IPS-18c (cell line): ENCODE data around the gene CD200R1.

Source experiments
- H3K4me3 ChIP-seq: 2 replicates; pipeline ENCODE4 v1.7.0; 2013; ENCODE audit warnings: low read depth, mild to moderate bottlenecking, low read length, moderate library complexity; ENCODE audit not compliant: insufficient read depth
- H3K9me3 ChIP-seq: one replicate; pipeline ENCODE4 v1.6.1; 2013; ENCODE audit warnings: mild to moderate bottlenecking, low read length, moderate library complexity; ENCODE audit not compliant: control insufficient read depth, insufficient read depth

CD200R1 gene, protein sequence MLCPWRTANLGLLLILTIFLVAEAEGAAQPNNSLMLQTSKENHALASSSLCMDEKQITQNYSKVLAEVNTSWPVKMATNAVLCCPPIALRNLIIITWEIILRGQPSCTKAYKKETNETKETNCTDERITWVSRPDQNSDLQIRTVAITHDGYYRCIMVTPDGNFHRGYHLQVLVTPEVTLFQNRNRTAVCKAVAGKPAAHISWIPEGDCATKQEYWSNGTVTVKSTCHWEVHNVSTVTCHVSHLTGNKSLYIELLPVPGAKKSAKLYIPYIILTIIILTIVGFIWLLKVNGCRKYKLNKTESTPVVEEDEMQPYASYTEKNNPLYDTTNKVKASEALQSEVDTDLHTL

GRCh38 chr3:112974894-112975293 lies at the start of gene CD200R1:
TSS of gene CD200R1 (minus strand) at chr3:112975103. CDS start at chr3:112974857, 246 bp downstream.
- Histone ChIP-seq H3K9me3 (no peaks in the 10 kb centered on the region), H3K4me3 (no peak within 1 kb of the TSS)

DNA sequence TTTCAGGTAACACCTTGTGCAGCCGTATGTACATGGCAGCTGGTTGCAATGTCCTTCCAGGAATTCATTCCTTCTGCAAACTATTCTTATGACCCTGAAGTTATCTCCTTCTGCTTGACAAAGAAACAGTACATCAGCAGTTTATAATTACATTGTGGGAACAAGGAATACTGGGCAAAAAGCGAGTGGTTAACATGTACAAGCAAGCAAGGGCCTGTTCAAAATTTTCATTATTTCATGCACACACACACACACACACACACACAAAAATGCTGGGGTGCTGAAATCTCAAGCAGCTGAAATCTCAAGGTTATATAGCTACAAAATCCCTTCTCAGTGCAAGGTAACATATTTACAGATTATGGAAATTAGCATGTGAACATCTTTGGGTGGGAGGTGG lies 46.6 kb upstream of the CD200R1 start:
- Histone ChIP-seq H3K9me3 (no peaks in the 10 kb centered on the region), H3K4me3 (no peak overlapping the region)

DNA sequence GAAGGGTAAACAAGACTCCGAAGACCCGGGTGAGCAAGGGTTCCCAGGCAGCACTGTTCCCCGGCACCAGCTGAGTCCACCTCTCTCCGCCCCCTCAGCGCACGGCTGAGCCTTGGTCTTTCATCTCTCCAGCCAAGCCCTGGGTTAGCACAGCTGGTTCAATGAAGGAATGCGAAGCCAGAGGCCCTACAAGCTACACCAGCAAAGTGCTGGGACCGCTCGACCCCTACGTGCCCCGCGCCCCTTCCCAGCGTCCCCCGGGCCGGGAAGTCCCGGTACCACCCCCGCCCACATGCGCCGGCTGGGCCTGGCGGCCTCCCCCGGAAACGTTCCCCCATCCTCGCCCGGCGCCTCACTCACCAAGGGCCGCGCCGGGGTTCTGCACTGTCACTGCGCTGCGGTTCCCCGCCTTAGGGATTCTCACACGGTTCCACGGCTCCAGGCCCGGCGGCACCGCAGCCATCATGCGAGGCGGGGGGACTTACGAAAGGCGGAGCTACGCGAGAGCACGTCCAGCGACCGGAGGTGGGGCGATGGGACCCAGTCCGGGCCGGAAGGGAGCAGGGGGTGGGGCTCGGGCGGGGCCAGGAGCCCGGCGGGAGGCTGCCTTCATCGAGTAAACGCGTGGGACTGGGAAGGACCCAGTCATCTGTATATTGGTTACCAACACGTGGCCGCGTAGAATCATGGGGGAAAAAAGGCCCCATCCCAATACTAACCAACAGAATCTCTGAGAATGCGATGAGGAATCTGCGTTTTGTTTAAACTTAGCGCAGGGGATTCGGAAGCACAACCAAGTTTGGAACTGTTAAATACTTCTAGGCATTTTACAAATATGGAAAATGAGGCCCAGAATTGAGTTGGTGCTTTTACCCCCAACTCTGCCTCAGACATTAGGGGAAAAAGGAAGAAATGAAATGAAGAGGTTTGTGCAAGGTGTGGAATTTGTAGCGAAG lies 44.6 kb upstream of the CD200R1 start:
- Histone ChIP-seq H3K4me3 (peak overlapping the region; percentile 85), H3K9me3 (no peaks in the 10 kb centered on the region)

DNA sequence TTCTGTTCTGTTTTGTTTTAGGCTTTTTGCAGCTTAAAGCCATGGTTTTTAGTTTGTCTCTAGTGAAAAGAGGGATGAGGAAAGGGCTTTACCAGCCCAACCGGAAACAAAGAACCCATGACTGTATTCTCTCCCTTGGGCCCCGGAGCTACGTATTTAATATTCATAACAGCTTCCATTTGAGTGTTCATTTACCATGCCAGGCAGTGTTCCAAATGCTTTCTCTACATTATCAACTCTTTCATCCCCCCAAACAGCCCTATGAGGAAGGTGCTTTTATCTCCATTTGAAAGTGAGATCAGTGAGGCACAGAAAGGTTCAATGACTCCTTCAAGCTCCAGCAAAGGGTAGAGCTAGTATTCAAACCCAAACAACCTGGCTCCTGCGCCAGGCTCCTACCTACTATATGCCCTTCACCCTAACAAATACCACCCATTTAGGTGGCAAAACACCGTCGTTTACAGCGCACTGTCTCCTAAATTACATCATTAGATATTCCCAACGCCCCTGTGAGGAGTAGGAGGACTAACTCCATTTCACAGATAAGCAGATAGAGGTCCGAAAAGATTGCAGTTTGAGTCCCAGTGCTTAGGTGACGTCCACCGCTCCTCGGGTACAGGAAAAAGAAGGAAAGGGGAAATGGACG lies 43.8 kb upstream of the CD200R1 start:
- no peaks in the 10 kb centered on the region for H3K9me3 ChIP-seq
- H3K4me3 ChIP-seq = peak overlapping the region; percentile 85

GRCh38 chr3:113013593-113013992 lies 38.7 kb upstream of the CD200R1 start:
- no peaks in the 10 kb centered on the region for H3K9me3 ChIP-seq
- H3K4me3 ChIP-seq = no peak overlapping the region

DNA sequence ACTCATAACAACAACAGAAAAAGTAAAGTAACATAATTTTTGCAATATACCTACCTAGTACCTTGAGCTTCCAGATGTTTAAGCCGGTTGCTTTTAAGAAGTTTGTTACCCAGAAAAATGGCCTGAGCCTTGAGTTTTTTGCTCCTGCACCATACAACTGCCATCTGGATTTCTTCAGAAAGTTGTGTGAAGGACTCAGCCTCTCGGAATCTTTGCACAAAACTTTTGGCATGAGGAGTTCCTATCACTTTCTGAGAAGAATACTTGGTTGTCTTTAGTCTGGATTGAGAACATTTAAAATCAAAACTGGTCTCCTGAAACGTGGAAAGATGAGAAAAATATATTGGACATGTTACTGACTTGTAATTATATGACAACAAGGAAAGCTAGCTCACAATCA lies 33.2 kb upstream of the CD200R1 start:
- H3K9me3 ChIP-seq = no peaks in the 10 kb centered on the region
- H3K4me3 ChIP-seq = no peak overlapping the region

- no peaks in the 10 kb centered on the region for H3K9me3 ChIP-seq
- no peak overlapping the region for H3K4me3 ChIP-seq
Observed at GRCh38 chr3:113006359-113007056, 31.6 kb upstream of the CD200R1 start.

GRCh38 chr3:113005611-113006010 lies 30.7 kb upstream of the CD200R1 start:
- H3K9me3 ChIP-seq = no peaks in the 10 kb centered on the region

DNA sequence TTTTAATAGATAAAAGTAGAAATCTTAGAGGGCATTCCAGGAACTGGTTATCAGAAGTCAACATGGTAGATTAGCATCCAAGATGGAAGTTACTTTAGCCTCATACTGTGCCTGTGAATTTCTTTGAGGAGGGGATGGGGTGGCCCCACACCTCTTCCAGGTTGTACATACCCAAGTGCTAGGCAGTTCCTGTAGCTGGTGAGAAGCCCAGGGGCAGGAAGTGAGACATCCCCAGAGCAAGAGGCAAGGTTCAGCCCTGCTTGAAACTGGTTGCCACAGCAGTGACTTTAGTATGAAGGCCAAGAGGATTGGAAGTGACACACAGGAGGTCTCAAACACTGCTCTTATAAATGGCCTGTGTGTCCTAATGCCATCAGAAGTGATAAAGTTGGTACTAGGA lies 27.8 kb upstream of the CD200R1 start:
- Histone ChIP-seq H3K9me3 (no peaks in the 10 kb centered on the region), H3K4me3 (no peak overlapping the region)

More at GRCh38 chr3:113005611-113006010, 30.7 kb upstream of the CD200R1 start:
- H3K4me3 ChIP-seq = no peak overlapping the region

DNA sequence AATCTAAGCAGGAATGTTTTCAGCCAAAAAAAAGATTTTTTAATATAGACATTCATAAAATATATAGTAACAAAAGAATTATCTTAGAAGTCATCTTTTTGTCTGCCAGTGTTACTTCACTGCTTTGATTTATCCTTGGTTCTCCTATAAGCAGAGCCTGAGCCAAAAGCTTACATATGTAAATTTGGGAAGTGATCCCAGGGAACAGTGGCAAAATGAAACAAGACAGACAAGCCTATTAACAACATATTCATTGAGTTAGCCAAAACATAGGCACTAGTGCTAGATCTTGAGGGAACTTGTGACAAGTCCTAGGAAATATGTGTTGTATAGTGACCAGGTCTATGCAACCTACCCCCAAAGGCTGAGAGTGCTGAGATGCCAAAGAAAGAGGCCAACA lies 27.1 kb upstream of the CD200R1 start:
- Histone ChIP-seq H3K4me3 (no peak overlapping the region), H3K9me3 (no peaks in the 10 kb centered on the region)

DNA sequence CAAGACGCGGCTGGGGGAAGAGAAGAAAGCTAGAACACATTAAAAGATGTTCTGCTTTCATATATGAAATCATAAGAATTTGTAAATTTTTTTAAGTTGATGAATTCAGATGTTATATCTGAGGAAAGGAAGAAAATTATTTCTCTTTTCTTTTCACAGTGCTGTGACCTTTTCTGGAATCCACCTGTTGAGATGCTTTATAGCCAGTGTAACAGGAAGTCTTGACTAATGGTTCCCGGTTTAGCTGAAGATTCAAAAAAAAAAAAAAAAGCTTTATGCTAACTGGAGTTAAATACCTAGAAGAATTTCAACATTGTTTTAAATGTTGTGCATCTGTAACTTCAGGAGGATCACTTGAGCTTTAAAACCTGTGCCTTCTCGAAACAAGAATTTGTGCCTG lies 25.8 kb upstream of the CD200R1 start:
- H3K9me3 ChIP-seq = no peaks in the 10 kb centered on the region
- no peak overlapping the region for H3K4me3 ChIP-seq

DNA sequence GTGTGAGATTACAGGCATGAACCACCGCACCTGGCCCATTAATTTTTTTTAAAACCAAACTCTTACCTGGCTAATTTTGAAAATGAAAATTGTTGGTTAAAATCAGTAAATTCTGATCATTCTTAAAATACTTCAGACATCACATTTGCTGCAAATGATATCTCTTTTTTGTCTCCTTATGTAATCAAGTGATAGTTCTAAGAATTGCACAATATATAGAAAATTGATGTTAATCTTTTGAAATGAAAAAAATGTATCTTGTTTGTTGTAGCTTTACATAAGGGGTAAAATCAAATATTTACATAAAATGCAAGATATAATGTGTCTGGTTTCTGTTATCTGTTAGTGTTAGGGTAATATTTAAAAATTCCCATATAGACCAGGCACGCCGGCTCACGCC lies 20.9 kb upstream of the CD200R1 start:
- Histone ChIP-seq H3K4me3 (no peak overlapping the region), H3K9me3 (no peaks in the 10 kb centered on the region)

DNA sequence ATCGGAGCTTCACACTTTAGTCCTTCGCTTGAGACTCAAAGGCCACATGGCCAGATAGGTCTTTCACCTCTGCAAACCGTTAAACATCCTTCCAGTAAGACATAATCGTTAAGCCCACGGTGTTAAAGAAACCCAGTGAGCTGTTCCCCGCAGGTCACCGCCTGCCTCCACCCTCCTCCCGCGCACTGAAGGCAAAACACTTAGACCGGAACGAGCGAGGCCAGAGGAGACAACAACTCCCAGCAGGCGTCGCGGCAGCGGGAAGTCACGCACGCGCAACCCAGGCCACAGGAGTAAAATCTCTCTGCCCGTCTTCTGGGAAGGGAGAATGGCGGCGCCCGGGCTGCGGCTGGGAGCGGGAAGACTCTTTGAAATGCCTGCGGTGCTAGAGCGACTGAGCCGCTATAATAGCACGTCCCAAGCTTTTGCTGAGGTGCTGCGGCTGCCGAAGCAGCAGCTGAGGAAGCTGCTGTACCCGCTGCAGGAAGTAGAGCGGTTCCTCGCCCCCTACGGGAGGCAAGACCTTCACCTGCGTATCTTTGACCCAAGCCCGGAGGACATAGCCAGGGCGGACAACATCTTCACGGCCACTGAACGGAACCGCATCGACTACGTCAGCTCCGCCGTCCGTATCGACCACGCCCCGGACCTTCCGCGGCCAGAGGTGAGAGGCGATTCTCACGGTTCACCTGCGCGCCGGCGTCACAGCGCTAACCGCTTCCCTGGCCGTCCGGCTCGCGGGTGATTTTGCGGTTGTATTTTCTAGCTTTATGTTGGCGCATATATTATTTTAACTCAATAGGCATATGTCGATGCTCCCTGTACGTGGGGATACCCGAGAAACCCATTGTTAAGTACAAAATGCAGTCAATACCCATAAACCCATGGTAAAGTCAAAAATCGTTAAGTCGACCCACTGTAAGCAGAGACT lies 16.0 kb upstream of the CD200R1 start, which contains the start of gene GTPBP8:
GTPBP8 (plus strand) TSS at position 313 of the 931 bp plus-strand sequence; CDS start at position 329, 16 bp downstream.
- no peaks in the 10 kb centered on the region for H3K9me3 ChIP-seq
- peak within 1 kb of the TSS; percentile 79 for H3K4me3 ChIP-seq

DNA sequence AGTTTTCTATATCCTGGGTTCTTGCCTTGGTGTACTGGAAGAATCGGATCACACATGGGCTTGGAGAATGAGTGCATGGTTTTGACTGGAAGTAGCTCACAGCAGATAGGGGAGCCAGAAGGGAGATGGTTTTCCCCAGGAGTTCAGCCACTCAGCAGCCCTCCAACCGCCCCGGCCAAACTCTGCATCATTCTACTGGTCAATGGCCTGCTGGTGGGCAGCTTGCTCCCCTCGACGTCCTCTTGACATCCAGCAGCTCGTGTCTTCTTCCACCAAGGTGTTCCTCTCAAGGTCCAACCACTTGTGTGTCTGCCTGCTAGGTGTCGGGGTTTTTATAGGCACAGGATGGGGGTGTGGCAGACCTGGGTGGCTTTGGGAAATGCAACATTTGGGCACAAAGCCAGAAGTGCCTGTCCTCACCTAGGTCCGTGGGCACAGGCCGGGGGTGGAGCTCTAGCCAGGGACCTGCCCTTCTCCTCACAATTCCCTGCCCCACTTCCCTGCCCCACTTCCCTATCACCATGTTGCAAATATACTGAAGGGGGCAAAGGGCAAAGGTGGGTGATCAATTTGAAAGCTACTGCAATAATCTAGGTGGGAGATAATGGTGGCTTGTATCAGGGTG lies 12.9 kb upstream of the CD200R1 start:
- Histone ChIP-seq H3K9me3 (no peaks in the 10 kb centered on the region), H3K4me3 (no peak overlapping the region)

DNA sequence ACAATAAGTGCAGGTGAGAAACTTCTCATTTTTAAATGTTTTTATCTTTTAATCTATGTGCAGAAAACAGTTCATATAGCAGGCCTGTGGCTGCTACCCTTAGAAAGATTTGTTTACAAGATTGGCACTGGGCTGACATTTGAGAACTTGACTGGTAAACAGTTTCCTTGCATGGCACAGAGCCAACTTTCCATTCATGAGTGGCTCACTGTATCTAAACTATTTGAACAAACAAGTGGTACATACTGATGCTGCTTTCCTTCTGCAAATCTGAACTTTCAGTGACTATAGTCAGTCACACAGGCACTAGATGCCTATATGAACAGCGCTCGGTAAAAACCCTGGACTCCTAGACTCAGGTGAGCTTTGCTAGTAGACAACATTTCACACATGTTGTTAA lies 9.6 kb upstream of the CD200R1 start:
- no peak overlapping the region for H3K4me3 ChIP-seq
- no peaks in the 10 kb centered on the region for H3K9me3 ChIP-seq

DNA sequence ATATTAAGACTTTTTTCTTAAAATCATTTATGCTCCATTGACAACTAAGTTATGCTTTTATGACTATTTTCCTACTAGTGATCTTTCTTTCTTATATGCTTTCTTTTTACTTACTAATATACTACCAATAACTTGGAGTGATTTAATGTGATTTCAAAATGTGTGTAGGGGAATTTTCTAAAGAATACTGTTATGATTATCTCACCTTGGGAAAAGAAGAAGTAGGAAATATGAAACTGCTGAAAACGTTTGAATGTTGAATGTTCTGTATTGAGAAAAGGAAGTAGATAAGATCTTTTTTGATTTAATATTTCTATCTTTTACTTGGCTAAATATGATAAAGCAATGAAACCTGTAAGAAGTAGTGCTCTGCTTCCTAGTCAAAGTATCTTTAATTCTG lies 7.8 kb upstream of the CD200R1 start:
- Histone ChIP-seq H3K4me3 (no peak overlapping the region), H3K9me3 (no peaks in the 10 kb centered on the region)
